Right forelimb (tissue), 1 donor: ENCODE data around the gene PROM2.
A peak's percentile ranks its signal among the peaks of the same experiment; 100 is the strongest.

ENCODE experiments used
- DNase-seq: peaks from one replicate; pipeline ENCODE4 v3.0.0-alpha.2; 2018

Gene PROM2

DNA sequence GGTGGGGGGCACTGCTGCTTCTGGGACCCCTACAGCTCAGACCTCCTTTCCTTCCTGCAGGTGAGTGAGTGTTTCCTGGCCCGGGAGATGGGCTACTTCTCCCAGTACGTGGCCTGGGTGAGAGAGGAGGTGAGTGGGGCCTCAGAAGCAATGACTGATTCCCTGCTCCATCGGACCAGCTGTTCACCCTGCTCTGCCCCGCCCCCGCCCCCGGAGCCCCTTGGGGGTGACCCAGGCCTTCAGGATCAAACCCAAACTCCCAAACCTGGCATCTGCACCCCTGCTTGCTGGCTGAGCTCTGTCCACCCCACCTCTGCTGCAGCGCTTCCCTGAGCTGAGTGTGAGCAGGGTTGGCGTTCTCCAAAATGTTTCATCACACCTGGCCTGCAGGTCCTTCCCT is 13.1 kb downstream of the PROM2 start:
- no peak for DNase-seq

- no peak for DNase-seq
Observed at GRCh38 chr2:95287806-95288205, 13.6 kb downstream of the PROM2 start.

DNA sequence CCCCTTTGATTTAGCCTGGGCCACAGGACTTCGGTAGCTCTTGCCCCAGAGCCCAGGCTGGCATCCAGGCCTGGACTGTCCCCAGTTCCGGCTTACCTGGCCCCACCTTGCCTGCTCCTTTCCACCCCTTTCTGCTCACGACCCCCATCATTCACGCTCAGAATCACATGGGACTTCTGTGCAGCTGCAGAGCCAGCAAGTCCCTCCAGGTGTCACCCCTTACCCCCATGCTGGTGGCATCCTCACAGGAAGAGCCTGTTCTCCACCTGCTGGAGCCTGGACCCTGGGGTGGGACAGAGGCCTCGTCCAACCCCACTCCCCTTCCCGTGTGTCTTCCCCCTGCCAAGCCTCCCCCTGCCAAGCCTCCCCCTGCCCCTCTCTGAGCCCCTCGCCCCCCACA is 15.0 kb downstream of the PROM2 start:
- DNase-seq = no peak

DNA sequence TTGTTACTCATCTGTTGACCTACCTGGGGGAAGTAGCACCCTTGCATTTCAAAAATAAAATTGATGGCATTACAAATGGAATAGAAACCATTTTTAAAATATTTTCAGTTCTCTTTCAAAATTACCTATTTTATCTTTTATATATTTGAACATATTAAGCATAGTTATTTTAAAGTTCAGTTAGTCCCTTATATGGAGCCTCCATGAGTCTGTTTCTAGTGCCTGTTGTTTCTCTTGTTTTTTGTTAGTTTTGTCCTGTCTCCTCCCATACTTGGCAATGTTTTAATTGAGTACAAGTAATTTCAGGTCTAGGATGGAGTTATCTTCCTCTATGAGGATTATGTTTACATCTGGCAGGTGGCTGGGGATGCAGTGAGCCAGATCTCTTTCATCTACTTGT is 17.0 kb downstream of the PROM2 start:
- DNase-seq = no peak

DNA sequence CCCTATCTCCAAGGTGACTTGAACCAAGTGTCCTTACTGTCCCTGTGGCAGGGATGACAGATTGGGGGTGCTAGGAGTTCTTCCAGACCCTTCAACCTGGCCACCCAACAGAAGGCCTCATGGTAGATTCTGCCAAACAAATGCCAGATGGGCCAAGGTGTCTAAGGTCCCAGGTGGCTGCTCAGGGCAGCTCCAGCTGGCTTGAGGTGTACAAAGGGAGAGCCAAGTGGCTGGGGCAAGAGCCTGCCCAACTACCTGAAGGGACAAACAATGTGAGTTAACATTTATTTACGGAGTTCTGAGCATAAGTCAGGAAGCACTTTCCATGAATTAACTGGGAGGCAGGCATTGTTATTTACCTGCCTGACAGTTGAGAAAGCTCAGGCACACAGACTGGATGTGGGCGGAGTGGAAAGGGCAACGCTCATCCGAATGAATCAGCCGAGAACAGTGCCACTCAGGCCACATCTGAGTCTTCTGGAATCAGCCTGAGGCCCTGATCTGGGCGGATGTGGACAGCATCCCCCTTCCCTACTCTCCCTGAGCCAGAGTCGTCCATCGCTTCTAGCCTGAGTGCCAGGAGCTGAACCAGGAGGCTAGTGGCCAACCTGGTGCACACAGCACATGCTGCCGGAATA is 18.5 kb downstream of the PROM2 start:
- DNase-seq = no peak

GRCh38 chr2:95294579-95295250 is 20.5 kb downstream of the PROM2 start:
- DNase-seq = no peak

DNA sequence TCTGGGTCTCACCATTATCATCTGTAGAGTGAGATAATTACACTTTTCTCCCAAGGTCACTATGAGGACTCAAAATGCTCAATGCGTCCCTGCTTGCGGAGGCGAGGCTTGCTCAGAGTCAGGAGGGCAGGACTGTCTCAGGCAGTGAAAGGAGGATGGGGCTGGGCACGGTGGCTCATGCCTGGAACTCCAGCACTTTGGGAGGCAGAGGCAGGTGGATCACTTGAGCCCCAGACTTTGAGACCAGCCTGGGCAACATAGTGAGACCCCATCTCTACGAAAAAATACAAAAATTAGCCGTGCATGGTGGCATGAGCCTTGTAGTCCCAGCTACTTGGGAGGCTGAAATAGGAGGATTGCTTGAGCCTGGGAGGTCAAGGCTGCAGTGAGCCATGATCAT is 21.1 kb downstream of the PROM2 start:
- DNase-seq = no peak

- DNase-seq = no peak
Observed at GRCh38 chr2:95296011-95296410, 21.8 kb downstream of the PROM2 start.

GRCh38 chr2:95296880-95297487 is 22.7 kb downstream of the PROM2 start, which contains the start of gene KCNIP3:
Gene KCNIP3, plus strand, starts transcription at chr2:95297347. Its CDS starts 92 bp downstream, at chr2:95297439.
- peak; percentile 52 for DNase-seq

DNA sequence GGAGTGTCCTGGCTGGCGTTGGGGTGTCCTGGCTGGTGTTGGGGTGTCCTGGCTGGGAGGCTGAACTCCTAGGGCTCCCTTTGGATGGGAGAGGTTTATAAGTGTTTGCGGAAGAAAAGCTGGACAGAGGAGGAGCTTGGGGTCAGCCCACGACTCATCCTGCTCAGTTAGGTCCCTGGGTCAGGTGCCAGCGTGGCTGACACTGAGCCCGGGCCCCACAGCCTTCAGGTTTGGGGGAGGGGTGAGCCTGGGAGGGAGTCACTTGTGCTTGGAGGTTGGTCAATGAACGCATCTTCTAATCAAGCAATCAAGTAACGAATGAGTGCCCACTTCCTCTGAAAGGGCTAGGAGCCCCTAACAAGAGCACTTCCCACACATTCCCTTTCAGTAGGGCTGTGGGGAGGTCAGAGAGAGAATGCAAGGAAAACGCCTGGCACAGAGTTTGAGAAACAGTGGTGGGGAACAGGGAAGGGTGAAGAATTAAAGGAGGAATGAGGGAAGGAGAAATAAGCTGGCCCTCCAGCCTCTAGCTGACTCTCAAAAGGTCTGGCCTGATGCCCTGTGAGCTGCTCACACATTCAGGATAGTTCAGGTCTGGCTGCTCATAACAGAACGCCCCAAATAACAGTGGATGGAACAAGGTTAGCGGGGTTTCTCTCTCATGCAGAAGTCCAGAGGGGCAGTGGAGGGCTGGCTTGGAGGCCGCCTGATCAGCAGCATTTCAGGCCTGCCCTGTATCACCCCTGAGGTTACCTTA is 23.6 kb downstream of the PROM2 start:
- DNase-seq = no peak

DNA sequence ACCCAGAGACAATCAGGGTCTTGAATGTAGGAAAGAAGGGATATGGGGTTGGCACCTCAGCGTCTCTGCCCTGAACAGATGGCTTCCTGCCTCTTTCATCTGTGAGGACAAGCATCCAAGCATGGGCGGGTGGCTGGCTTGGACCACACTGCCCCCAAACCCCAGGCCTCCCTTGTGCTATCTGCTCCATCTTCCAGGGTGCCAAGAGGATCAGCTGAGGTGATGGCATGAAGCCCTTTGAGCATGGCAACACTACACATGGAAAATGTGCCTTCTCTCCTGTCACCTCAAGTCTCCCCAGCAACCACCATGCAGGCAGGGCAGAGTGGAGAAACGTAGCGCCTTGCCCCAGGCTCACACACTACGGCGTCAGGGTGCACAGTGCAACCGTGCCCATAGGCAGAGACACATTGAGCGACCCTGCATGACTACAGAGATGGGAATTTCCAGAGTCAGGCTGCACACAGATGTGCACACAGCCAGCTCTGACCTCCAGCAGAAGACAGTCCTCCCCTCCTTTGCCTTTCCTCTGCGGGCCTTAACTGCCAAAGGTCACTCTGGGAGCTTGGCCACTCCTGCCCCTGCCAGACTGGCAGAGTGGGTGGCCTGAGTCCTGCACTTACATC is 24.4 kb downstream of the PROM2 start:
- DNase-seq = no peak

DNA sequence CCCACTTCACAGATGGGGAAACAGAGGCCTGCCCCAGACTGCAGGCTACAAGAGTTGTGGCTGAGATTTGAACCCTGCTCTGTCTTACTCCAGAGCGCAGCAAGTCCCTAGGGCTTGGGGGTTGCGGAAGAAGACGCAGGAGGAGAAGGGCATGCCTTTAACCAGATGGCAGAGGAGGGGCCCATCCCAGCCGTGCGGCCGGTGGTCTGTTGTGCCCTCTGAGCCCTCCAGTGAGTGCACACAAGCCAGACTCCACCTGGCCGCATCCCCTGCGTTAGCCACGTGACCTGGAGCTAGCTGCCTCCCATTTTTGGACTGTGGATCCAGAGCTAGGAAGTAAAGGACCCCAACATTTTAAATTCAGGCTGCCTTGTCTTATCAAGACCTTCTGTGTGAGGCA is 25.7 kb downstream of the PROM2 start:
- no peak for DNase-seq

DNA sequence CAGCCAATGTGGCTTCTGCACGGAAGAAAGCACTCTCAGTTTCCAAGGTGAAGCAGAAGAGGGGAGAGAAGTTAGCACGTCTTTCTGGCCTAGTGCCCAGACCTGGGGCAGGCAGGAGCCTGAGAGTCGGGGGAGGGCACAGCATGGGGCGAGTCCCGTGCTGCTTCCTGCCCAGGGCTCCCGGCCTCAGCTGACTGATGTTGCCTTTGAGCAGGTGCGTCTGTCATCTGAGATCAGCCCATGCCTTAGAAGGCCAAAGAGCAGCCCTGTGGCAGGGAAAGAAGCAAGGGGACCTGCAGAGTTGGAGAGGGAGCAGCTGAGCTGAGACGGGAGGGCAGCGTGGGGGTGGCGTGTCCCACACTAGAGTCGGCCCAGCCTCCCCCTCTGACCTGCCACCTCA is 26.2 kb downstream of the PROM2 start:
- DNase-seq = no peak

GRCh38 chr2:95301186-95301585 is 26.9 kb downstream of the PROM2 start:
- DNase-seq = no peak

DNA sequence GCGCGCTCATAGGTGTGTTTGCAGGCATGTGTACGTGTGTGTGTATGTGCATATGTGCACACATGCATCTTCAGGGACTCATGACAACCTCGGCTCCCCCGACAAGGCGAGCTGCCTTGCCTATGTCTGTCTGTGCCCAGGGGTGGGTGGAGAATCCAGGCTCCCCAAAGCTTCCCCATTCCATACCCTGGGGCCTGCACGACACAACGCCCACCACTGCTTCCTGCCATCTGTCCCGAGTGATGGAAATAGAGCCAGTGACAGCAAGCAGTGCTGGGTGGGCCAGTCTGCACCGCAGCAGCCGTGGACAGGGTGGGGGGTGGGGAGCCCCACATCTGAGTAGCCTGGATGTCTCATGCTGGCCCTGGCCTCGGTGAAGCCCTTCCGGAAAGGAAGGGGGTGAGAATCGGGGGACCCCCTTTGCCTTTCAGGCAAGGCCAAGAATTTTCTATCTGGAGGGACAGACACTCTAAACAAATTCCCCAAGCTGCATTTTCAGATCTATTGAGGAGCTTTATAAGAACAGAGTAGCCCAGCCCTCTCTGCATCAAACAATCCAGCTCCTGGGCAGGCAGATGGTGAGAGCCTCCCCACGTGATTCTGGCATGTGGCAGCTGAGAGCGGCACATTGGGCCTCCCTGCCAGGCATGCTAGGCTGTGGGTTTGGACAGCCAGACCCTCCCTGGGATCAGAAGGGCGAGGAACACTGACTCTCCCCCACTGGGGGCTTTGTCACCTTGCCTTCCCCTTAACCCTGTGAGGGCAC is 27.8 kb downstream of the PROM2 start:
- no peak for DNase-seq

- peak; percentile 79 for DNase-seq
Observed at GRCh38 chr2:95303191-95303919, 29.1 kb downstream of the PROM2 start.

DNA sequence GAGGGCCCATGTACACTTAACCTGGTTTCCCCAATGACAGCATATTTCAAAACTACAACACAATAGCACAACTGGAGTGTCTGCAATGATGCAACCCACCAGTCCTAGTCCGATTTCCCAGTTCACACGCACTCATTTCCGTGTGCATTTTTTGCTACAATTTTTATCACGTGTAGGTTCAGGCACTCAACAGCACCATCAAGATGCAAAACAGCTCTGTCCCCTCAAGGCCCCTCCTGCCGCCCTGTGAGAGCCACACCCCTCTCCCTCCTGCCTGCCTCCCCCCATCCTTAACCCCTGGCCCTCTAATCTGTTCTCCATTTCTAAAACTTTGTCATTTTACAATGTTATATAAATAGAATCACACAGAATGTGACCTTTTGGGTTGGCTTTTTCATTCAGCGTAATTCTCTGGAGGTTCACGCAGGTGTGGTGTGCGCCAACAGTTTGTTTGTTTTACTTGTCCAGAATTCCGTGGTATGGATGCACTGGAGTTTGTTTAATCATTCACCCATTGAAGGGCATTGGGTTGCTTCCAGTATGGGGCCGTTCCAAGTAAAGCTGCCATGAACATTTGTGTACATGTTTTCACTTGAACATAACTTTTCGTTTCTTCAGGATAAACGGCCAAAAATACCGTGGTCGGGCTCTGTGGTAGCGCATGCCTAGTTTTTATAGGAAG is 31.3 kb downstream of the PROM2 start:
- no peak for DNase-seq

DNA sequence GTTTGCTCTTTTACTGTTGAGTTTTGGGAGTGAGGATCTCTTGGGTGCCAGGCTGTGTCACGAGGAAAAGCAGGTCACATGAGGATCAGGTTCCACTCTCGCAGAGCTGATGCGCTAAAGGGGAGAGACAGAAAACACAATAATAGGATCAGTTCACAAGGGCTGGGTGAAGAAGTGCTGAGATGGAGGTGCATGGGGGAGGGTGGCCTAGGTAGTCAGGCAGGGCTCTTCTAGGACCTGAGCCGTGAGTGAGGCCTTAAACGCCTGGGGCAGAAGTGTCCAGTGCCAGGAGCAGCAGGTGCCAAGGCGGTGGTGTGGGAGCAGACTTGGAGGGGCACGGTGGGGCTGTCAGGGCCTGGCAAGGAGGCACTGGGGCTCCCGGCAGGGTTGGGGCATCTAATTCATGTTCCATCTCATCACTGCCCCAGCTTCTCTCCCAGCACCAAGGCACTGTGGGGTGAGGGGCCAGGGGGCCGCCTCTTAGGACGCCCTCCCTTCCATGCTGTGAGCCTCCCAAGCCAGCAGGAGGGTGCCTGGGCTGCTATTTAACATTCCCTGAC is 32.2 kb downstream of the PROM2 start:
- DNase-seq = no peak

- no peak for DNase-seq
Observed at GRCh38 chr2:95307036-95307435, 32.8 kb downstream of the PROM2 start.

- DNase-seq = no peak
Observed at GRCh38 chr2:95307878-95308277, 33.6 kb downstream of the PROM2 start.
